BE2C (cell line): ENCODE measurements around the gene PCIF1.

Experiments used
- DNase-seq: peaks from one replicate; pipeline ENCODE4 v3.0.0-alpha.2; 2020
- H3K27me3 ChIP-seq: fragments of 250-450 bp; sonication (Bioruptor Pico); 2 replicates; pipeline ENCODE4 v1.5.1; 2020; ENCODE audit warnings: mild to moderate bottlenecking
- H3K36me3 ChIP-seq: fragments of 250-450 bp; sonication (Bioruptor Pico); 2 replicates; pipeline ENCODE4 v1.5.1; 2020; ENCODE audit warnings: mild to moderate bottlenecking
- H3K4me1 ChIP-seq: fragments of 250-450 bp; sonication (Bioruptor Pico); 2 replicates; pipeline ENCODE4 v1.5.1; 2020
- H3K4me3 ChIP-seq: 2 replicates; pipeline ENCODE4 v1.5.1; 2011; ENCODE audit warnings: low read depth, low read length
- H3K9me3 ChIP-seq: fragments of 250-450 bp; sonication (Bioruptor Pico); 2 replicates; pipeline ENCODE4 v1.5.1; 2020
- TF ChIP-seq, protein P1 (sequence below): IDR thresholded peaks from 2 replicates; pipeline ENCODE4 v1.5.1; 2012; ENCODE audit warnings: mild to moderate bottlenecking, low read depth, low read length

The PCIF1 gene

DNA sequence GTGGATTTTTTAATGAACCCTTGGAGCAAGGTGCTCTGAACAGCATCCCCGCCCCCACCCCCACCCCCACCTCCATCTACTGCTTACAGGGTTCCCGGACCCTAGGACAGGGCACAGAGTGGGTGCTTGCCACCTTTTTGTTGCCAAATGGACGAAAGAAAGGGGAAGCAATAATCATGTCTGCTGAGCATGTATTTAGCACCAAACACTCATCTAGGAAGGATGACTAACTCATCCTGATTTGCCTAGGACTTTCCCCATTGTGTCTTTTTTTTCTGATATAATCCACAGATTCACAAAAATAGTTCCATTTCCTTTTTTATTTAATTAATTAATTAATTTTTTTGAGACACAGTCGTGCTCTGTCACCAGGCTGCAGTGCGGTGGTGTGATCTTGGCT lies 21.4 kb upstream of the PCIF1 start:
- Histone ChIP-seq H3K4me1 (no peaks in the 10 kb centered on the region), H3K4me3 (no peak overlapping the region), H3K27me3 (no peaks in the 10 kb centered on the region), H3K9me3 (no peaks in the 10 kb centered on the region), H3K36me3 (peaks cover 10% of the 10 kb centered on the region)
- TF ChIP-seq, protein P1, sequence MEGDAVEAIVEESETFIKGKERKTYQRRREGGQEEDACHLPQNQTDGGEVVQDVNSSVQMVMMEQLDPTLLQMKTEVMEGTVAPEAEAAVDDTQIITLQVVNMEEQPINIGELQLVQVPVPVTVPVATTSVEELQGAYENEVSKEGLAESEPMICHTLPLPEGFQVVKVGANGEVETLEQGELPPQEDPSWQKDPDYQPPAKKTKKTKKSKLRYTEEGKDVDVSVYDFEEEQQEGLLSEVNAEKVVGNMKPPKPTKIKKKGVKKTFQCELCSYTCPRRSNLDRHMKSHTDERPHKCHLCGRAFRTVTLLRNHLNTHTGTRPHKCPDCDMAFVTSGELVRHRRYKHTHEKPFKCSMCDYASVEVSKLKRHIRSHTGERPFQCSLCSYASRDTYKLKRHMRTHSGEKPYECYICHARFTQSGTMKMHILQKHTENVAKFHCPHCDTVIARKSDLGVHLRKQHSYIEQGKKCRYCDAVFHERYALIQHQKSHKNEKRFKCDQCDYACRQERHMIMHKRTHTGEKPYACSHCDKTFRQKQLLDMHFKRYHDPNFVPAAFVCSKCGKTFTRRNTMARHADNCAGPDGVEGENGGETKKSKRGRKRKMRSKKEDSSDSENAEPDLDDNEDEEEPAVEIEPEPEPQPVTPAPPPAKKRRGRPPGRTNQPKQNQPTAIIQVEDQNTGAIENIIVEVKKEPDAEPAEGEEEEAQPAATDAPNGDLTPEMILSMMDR = no peak
- DNase-seq = no peak

- Histone ChIP-seq H3K27me3 (no peaks in the 10 kb centered on the region), H3K9me3 (no peaks in the 10 kb centered on the region), H3K4me3 (no peak overlapping the region), H3K4me1 (no peaks in the 10 kb centered on the region), H3K36me3 (no peaks in the 10 kb centered on the region)
- no peak for DNase-seq
- TF ChIP-seq, protein P1 = no peak
These were observed 16.7 kb upstream of the PCIF1 start for GRCh38 chr20:45917790-45918141.

- H3K27me3 ChIP-seq = no peaks in the 10 kb centered on the region
- TF ChIP-seq, protein P1 = no peak
- H3K4me3 ChIP-seq = no peak overlapping the region
- no peaks in the 10 kb centered on the region for H3K9me3 ChIP-seq
- H3K4me1 ChIP-seq = no peaks in the 10 kb centered on the region
- no peak for DNase-seq
- no peaks in the 10 kb centered on the region for H3K36me3 ChIP-seq
These were observed 16.2 kb upstream of the PCIF1 start for GRCh38 chr20:45918182-45918737.

GRCh38 chr20:45918779-45919537 lies 15.5 kb upstream of the PCIF1 start:
- TF ChIP-seq, protein P1 = no peak
- Histone ChIP-seq H3K4me1 (no peaks in the 10 kb centered on the region), H3K4me3 (no peak overlapping the region), H3K27me3 (no peaks in the 10 kb centered on the region), H3K36me3 (no peaks in the 10 kb centered on the region), H3K9me3 (no peaks in the 10 kb centered on the region)
- DNase-seq = no peak

GRCh38 chr20:45919542-45920399 lies 14.7 kb upstream of the PCIF1 start:
- TF ChIP-seq, protein P1 = no peak
- H3K4me1 ChIP-seq = no peaks in the 10 kb centered on the region
- no peaks in the 10 kb centered on the region for H3K36me3 ChIP-seq
- H3K4me3 ChIP-seq = no peak overlapping the region
- no peaks in the 10 kb centered on the region for H3K27me3 ChIP-seq
- DNase-seq = no peak
- H3K9me3 ChIP-seq = no peaks in the 10 kb centered on the region
